Vagina (tissue), 2 donors: ENCODE results near the gene EFNB2.

Source experiments
- POLR2AphosphoS5 ChIP-seq, 2 donors: sonication (generic); formaldehyde crosslinking; IDR thresholded peaks; one replicate each; pipeline ENCODE4 v1.9.0; 2017; ENCODE audit warnings: antibody characterized with exemption in 2 of 2, mild to moderate bottlenecking in 2 of 2, low read depth in 1 of 2; ENCODE audit not compliant: insufficient read depth in 1 of 2
- TF ChIP-seq, protein P1 (sequence below), 3 experiments: fragments of 450-650 bp in 2 of 3; fragments of 200-600 bp in 1 of 3; sonication (generic) in 1 of 3; IDR thresholded peaks; one replicate each; pipeline ENCODE4 v1.5.1; 2017 to 2019; ENCODE audit warnings: antibody characterized with exemption in 3 of 3, mild to moderate bottlenecking in 2 of 3, moderate library complexity in 2 of 3

DNA sequence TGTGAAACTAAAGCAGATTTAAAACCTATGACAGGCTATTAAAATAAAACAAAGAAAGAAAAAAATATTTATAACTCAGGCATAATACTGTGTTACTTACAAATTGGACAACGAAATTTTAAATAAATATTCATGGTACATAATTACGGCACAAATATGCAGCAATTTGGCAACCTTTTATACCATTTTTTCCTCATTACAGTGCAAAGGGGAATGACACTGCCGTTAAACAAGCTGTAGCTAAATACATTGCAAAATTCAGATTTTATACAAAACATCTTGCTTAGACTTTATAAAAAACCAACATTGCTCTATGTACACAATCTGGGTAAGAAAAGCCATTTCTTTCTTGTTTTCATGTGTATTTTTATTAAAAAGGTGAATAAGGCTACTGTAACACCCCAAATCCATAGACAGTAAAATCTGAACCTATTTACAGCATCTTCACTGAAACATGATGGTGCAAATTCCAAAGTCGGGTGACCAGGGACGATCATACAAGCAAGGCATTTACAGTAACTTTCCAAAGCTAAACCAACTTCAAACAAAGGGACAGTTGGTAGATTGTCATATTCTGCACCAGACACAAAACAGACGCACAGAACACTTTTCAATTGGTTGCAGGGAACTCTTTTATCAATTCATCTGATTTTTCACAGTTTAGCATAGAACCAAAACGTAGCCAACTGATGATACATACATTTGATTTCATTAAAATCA, 45.5 kb downstream of the EFNB2 start:
- TF ChIP-seq, protein P1, sequence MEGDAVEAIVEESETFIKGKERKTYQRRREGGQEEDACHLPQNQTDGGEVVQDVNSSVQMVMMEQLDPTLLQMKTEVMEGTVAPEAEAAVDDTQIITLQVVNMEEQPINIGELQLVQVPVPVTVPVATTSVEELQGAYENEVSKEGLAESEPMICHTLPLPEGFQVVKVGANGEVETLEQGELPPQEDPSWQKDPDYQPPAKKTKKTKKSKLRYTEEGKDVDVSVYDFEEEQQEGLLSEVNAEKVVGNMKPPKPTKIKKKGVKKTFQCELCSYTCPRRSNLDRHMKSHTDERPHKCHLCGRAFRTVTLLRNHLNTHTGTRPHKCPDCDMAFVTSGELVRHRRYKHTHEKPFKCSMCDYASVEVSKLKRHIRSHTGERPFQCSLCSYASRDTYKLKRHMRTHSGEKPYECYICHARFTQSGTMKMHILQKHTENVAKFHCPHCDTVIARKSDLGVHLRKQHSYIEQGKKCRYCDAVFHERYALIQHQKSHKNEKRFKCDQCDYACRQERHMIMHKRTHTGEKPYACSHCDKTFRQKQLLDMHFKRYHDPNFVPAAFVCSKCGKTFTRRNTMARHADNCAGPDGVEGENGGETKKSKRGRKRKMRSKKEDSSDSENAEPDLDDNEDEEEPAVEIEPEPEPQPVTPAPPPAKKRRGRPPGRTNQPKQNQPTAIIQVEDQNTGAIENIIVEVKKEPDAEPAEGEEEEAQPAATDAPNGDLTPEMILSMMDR (IDR thresholded peaks at IDR 0.05) = no peak
- TF ChIP-seq POLR2AphosphoS5 (IDR thresholded peaks at IDR 0.05; ENCODE audit: insufficient read depth in 1 of 2, low read depth in 1 of 2) = no peak
